Calu3 (cell line): ENCODE measurements around the gene NR5A1. TPM values are rescaled to one million over a fixed set of nuclear protein-coding genes. Genes with fewer than 3 reads are reported as not detected.

Experiments
- BruUV-seq: library from RNA; stranded (reverse); fragments of 400-500 nt; replicated peaks from 2 replicates; lab custom pipeline; 2021; lab: Mats Ljungman, UMichigan
- CTCF ChIA-PET: fragments of 300-600 bp; sonication (Branson Sonifier 250); formaldehyde crosslinking; loops from one replicate; lab custom pipeline; 2022; ENCODE audit warnings: antibody characterized with exemption; lab: Charles Lee
- DNase-seq: peaks from one replicate; pipeline ENCODE4 v3.0.0; 2022
- H3K27ac Mint-ChIP-seq: one replicate; pipeline ENCODE4 v1.8.0; 2022; ENCODE audit warnings: mixed read lengths; ENCODE audit not compliant: unreplicated experiment
- H3K27me3 Mint-ChIP-seq: one replicate; pipeline ENCODE4 v1.8.0; 2022; ENCODE audit warnings: mixed read lengths; ENCODE audit not compliant: unreplicated experiment
- H3K36me3 Mint-ChIP-seq: one replicate; pipeline ENCODE4 v1.8.0; 2022; ENCODE audit warnings: mild to moderate bottlenecking, moderate library complexity, mixed read lengths; ENCODE audit not compliant: insufficient read depth, unreplicated experiment
- H3K4me1 Mint-ChIP-seq: one replicate; pipeline ENCODE4 v1.8.0; 2022; ENCODE audit warnings: mild to moderate bottlenecking, low read depth, mixed read lengths; ENCODE audit not compliant: unreplicated experiment
- H3K4me3 Mint-ChIP-seq: one replicate; pipeline ENCODE4 v1.8.0; 2022; ENCODE audit warnings: mild to moderate bottlenecking, low read depth, moderate library complexity, mixed read lengths; ENCODE audit not compliant: unreplicated experiment
- H3K9me3 Mint-ChIP-seq: one replicate; pipeline ENCODE4 v1.8.0; 2022; ENCODE audit warnings: low read depth, mixed read lengths; ENCODE audit not compliant: unreplicated experiment
- intact Hi-C: fragments of 100-400 bp; cut with micrococcal nuclease; formaldehyde crosslinking; loops from one replicate; pipeline ENCODE4 v1.10.0; 2022; ENCODE audit not compliant: unreplicated experiment
- total RNA-seq: library from RNA; stranded (reverse); gene quantifications from 2 replicates; pipeline ENCODE4 v1.2.3, GENCODE V29; 2022
- TF ChIP-seq, protein P1 (sequence below): fragments of 200-600 bp; IDR thresholded peaks from one replicate; pipeline ENCODE4 v1.8.0; 2022; ENCODE audit warnings: antibody characterized with exemption; ENCODE audit not compliant: unreplicated experiment

NR5A1 gene
- total RNA-seq, 1 experiment from 2014 or later, result not detected

DNA sequence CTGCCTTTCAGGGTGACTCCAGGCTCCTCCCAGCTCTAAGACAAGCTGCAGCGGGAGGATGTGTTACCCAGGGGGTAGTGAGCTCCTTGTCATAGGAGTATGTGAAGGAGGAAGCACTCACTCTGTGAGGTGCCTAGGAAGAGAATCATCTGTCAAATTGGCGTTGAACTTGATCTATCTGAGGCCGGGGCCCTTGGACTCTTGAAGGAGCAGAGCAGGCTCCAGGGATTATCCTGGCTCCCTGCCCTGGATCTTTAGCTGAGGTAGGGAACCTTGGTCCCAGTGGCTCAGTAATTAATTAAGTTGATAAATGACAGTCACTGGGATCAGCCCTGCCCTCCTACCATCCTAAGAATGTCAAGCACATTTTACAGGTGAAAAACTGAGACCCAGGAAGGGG is 41.5 kb downstream of the NR5A1 start:
- Mint-ChIP-seq H3K9me3 (peaks cover 3% of the 10 kb centered on the region), H3K36me3 (no peaks in the 10 kb centered on the region), H3K4me1 (no peaks in the 10 kb centered on the region), H3K27ac (no peak overlapping the region), H3K27me3 (peaks cover 48% of the 10 kb centered on the region), H3K4me3 (no peak overlapping the region)
- no TSS peak for BruUV-seq
- TF ChIP-seq, protein P1, sequence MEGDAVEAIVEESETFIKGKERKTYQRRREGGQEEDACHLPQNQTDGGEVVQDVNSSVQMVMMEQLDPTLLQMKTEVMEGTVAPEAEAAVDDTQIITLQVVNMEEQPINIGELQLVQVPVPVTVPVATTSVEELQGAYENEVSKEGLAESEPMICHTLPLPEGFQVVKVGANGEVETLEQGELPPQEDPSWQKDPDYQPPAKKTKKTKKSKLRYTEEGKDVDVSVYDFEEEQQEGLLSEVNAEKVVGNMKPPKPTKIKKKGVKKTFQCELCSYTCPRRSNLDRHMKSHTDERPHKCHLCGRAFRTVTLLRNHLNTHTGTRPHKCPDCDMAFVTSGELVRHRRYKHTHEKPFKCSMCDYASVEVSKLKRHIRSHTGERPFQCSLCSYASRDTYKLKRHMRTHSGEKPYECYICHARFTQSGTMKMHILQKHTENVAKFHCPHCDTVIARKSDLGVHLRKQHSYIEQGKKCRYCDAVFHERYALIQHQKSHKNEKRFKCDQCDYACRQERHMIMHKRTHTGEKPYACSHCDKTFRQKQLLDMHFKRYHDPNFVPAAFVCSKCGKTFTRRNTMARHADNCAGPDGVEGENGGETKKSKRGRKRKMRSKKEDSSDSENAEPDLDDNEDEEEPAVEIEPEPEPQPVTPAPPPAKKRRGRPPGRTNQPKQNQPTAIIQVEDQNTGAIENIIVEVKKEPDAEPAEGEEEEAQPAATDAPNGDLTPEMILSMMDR, result no peak
- intact Hi-C loops, result no loop called here
- CTCF ChIA-PET, result no interaction called here
- no peak for DNase-seq

DNA sequence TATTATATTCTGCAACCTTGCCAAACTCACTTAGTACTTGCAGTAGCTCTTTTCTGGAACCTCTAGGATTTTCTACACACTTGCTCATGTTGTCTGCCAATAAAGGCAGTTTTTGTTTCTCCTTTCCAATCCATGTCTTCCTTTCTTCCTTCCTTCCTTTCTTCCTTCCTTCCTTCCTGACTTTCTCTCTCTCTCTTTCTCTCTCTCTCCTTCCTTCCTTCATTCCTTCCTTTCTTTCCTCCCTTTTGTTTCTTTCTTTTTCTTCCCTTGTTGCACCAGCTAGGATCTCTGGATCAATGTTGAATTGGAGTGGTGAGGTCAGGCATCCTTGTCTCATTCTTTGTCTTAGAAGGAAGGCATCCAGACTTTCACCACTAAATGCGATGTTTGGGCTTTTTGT is 44.5 kb downstream of the NR5A1 start:
- Mint-ChIP-seq H3K4me1 (no peaks in the 10 kb centered on the region), H3K36me3 (no peaks in the 10 kb centered on the region), H3K9me3 (peaks cover 3% of the 10 kb centered on the region), H3K4me3 (no peak overlapping the region), H3K27ac (no peak overlapping the region), H3K27me3 (peaks cover 34% of the 10 kb centered on the region)
- no TSS peak for BruUV-seq
- intact Hi-C loops, result no loop called here
- TF ChIP-seq, protein P1, result no peak
- DNase-seq, result no peak
- CTCF ChIA-PET, result interaction anchor here (1.2 kb wide), 1 partner anchor 9 kb away, joined by 6 read pairs; no protein-coding TSS in a partner anchor

DNA sequence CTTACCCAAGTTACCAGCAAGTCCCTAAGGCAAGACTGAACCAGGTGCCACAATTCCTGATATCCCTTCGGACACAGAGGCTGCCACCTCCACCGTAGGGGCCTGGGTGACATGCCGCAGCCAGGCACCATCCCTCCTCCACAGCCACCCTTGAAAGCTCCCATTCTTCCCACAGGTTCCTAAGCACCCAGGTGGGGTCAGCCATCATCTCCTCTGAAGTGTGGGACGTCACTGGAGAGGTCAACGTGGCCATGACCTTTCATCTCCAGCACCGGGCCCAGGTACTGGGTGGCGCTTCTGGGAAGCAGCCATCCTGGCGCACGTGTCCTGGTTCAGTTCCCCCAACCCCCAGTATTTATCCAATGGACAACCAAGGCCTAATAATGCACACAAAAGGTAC is 48.8 kb downstream of the NR5A1 start:
- CTCF ChIA-PET, result no interaction called here
- Mint-ChIP-seq H3K4me3 (no peak overlapping the region), H3K9me3 (peaks cover 3% of the 10 kb centered on the region), H3K27ac (no peak overlapping the region), H3K27me3 (peaks cover 28% of the 10 kb centered on the region), H3K36me3 (no peaks in the 10 kb centered on the region), H3K4me1 (no peaks in the 10 kb centered on the region)
- TF ChIP-seq, protein P1, result no peak
- intact Hi-C loops, result no loop called here
- BruUV-seq, result no TSS peak
- DNase-seq, result no peak

DNA sequence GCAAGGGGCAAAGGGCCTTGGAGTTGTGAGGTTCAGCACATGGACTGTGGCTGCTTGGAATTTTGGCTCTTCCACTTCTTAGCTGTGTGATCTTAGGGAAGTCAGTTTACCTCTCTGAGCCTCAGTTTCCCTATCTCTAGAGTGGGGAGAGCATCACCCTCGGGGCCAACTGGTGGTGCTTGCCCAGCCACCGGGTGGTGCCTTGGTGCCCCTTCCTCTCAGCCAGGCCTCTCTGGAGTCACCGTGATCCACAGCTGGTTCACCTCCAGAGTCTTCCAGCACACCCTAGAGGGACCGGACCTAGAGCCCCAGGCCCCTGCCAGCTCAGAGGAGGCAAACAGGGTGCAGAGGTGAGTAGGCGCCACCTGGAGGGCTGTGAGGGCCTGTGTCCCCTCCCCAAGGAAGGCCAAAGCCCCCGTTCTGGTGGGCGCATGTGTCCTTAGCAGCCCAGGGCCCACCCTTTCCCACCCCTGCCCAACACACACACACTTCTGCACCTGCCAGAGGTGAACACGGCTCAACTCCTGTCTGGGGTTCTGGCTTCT is 49.2 kb downstream of the NR5A1 start:
- TF ChIP-seq, protein P1, result no peak
- no peak for DNase-seq
- no peaks in the 10 kb centered on the region for H3K36me3 Mint-ChIP-seq
- H3K4me3 Mint-ChIP-seq, result no peak overlapping the region
- H3K27me3 Mint-ChIP-seq, result peaks cover 23% of the 10 kb centered on the region
- peaks cover 3% of the 10 kb centered on the region for H3K9me3 Mint-ChIP-seq
- BruUV-seq, result no TSS peak
- no peaks in the 10 kb centered on the region for H3K4me1 Mint-ChIP-seq
- CTCF ChIA-PET, result no interaction called here
- no peak overlapping the region for H3K27ac Mint-ChIP-seq
- intact Hi-C loops, result no loop called here
